ENCODE measurements around the gene BLOC1S2.
"Not testable (repeated sequence)": the region's sequence is repeated elsewhere in the genome, so short reads cannot be mapped to it uniquely, and the experiment has no call there.

BLOC1S2 gene

DNA sequence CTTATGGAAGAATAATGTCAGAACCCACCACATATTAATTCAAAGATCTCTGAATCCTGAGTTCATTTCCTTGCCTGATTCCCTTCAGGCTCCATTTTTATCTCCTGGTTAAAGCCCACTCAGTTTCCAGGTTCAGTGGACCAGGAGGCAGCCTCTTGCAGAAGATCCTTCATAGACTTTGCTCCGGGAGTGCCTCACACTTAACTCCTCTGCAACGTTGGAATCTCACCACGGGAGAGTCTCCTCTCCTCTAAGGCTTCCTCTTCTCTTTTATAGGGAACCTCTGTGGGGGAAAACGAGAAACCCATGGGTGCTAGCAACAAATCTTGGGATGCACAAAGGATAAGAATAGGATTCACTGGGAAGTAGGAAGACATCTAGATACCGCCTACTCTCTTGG, 1.7 kb upstream of the BLOC1S2 start:
- H3K4me3 ChIP-seq (replicated peaks; ENCODE audit: low read depth, low read length), result no peak overlapping the region
- no peak for DNase-seq (ENCODE audit: extremely low read depth, insufficient read length)
- TF ChIP-seq, protein P1, sequence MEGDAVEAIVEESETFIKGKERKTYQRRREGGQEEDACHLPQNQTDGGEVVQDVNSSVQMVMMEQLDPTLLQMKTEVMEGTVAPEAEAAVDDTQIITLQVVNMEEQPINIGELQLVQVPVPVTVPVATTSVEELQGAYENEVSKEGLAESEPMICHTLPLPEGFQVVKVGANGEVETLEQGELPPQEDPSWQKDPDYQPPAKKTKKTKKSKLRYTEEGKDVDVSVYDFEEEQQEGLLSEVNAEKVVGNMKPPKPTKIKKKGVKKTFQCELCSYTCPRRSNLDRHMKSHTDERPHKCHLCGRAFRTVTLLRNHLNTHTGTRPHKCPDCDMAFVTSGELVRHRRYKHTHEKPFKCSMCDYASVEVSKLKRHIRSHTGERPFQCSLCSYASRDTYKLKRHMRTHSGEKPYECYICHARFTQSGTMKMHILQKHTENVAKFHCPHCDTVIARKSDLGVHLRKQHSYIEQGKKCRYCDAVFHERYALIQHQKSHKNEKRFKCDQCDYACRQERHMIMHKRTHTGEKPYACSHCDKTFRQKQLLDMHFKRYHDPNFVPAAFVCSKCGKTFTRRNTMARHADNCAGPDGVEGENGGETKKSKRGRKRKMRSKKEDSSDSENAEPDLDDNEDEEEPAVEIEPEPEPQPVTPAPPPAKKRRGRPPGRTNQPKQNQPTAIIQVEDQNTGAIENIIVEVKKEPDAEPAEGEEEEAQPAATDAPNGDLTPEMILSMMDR (IDR thresholded peaks at IDR 0.05; ENCODE audit: insufficient read depth, low read length, poor library complexity, severe bottlenecking), result no peak
- H3K36me3 ChIP-seq (ENCODE audit: control insufficient read depth, insufficient read depth, low read length), result no peaks in the 10 kb centered on the region; the same call in 1 of the 2 replicates
- no peaks in the 10 kb centered on the region for H3K27me3 ChIP-seq (replicated peaks; ENCODE audit: control insufficient read depth, insufficient read depth, low read length)

DNA sequence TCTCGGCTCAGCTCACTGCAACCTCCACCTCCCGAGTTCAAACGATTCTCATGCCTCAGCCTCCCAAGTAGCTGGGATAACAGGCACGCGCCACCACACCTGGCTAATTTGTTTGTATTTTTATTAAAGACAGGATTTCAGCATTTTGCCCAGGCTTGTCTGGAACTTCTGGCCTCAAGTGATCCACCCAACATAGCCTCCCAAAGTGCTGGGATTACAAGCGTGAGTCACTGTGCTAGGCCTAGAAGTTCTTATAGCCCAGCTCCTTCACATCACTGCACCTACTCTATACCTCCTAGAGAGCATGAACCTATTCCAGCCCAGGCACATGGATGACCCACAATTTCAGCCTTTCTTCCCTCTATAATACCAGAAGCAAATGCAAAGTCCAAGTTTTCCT, 1.3 kb upstream of the BLOC1S2 start:
- H3K27me3 ChIP-seq (replicated peaks; ENCODE audit: control insufficient read depth, insufficient read depth, low read length), result no peaks in the 10 kb centered on the region
- TF ChIP-seq, protein P1 (IDR thresholded peaks at IDR 0.05; ENCODE audit: insufficient read depth, low read length, poor library complexity, severe bottlenecking), result no peak
- no peak for DNase-seq (ENCODE audit: extremely low read depth, insufficient read length)
- H3K36me3 ChIP-seq (ENCODE audit: control insufficient read depth, insufficient read depth, low read length), result no peaks in the 10 kb centered on the region; the same call in 1 of the 2 replicates
- H3K4me3 ChIP-seq (replicated peaks; ENCODE audit: low read depth, low read length), result no peak overlapping the region

- H3K27me3 ChIP-seq (replicated peaks; ENCODE audit: control insufficient read depth, insufficient read depth, low read length); H3K36me3 ChIP-seq (ENCODE audit: control insufficient read depth, insufficient read depth, low read length); DNase-seq (ENCODE audit: extremely low read depth, insufficient read length): not testable (repeated sequence)
- H3K4me3 ChIP-seq (replicated peaks; ENCODE audit: low read depth, low read length), result peak overlapping the region; percentile 93
Measured at GRCh38 chr10:100285326-100285725, 1.2 kb downstream of the BLOC1S2 start.

GRCh38 chr10:100282907-100283306, 3.6 kb downstream of the BLOC1S2 start:
- peaks cover 7% of the 10 kb centered on the region for H3K36me3 ChIP-seq (ENCODE audit: control insufficient read depth, insufficient read depth, low read length)
- DNase-seq (ENCODE audit: extremely low read depth, insufficient read length), result no peak
- TF ChIP-seq, protein P1 (IDR thresholded peaks at IDR 0.05; ENCODE audit: insufficient read depth, low read length, poor library complexity, severe bottlenecking), result no peak

DNA sequence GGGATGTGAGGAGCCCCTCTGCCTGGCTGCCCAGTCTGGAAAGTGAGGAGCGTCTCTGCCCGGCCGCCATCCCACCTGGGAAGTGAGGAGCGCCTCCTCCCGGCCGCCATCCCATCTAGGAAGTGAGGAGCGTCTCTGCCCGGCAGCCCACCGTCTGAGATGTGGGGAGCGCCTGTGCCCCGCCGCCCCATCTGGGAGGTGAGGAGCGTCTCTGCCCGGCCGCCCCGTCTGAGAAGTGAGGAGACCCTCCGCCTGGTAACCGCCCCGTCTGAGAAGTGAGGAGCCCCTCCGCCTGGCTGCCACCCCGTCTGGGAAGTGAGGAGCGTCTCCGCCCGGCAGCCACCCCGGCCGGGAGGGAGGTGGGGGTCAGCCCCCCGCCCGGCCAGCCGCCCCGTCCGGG, 9.5 kb downstream of the BLOC1S2 start:
- not testable (repeated sequence) for DNase-seq (ENCODE audit: extremely low read depth, insufficient read length); H3K27me3 ChIP-seq (replicated peaks; ENCODE audit: control insufficient read depth, insufficient read depth, low read length); H3K4me3 ChIP-seq (replicated peaks; ENCODE audit: low read depth, low read length)
- peaks cover 10% of the 10 kb centered on the region for H3K36me3 ChIP-seq (ENCODE audit: control insufficient read depth, insufficient read depth, low read length)

More at GRCh38 chr10:100282907-100283306, 3.6 kb downstream of the BLOC1S2 start:
- H3K4me3 ChIP-seq (replicated peaks; ENCODE audit: low read depth, low read length), result no peak overlapping the region
- H3K27me3 ChIP-seq (replicated peaks; ENCODE audit: control insufficient read depth, insufficient read depth, low read length), result no peaks in the 10 kb centered on the region

GRCh38 chr10:100267239-100268104, 19.0 kb downstream of the BLOC1S2 start, which contains the start of gene CWF19L1:
Gene CWF19L1 (minus strand): TSS chr10:100267638. CDS start chr10:100267593, 45 bp downstream.
- TF ChIP-seq, protein P1 (IDR thresholded peaks at IDR 0.05; ENCODE audit: insufficient read depth, low read length, poor library complexity, severe bottlenecking), result no peak
- H3K27me3 ChIP-seq (replicated peaks; ENCODE audit: control insufficient read depth, insufficient read depth, low read length), result no peaks in the 10 kb centered on the region
- peak; percentile 59 for DNase-seq (ENCODE audit: extremely low read depth, insufficient read length)
- H3K4me3 ChIP-seq (replicated peaks; ENCODE audit: low read depth, low read length), result peak within 1 kb of the TSS; percentile 78
- H3K36me3 ChIP-seq (ENCODE audit: control insufficient read depth, insufficient read depth, low read length), result no peaks in the 10 kb centered on the region; the same call in 1 of the 2 replicates
